22Rv1 (cell line): ENCODE data around the gene CCR4.
"Not testable (repeated sequence)": the region's sequence is repeated elsewhere in the genome, so short reads cannot be mapped to it uniquely, and the experiment has no call there.

Experiments used
- H3K27ac ChIP-seq: fragments of 450-650 bp; 2 replicates; pipeline ENCODE4 v1.5.1; 2017
- CTCF ChIP-seq: fragments of 450-650 bp; IDR thresholded peaks from 2 replicates; pipeline ENCODE4 v1.5.1; 2017; ENCODE audit warnings: mild to moderate bottlenecking
- ZFX ChIP-seq: fragments of 450-650 bp; IDR thresholded peaks from 2 replicates; pipeline ENCODE4 v1.6.1; 2017; ENCODE audit warnings: antibody characterized with exemption, borderline replicate concordance

CCR4 gene

GRCh38 chr3:32951410-32951811, at the start of gene CCR4:
CCR4 (plus strand) TSS chr3:32951644; CDS start chr3:32953423, 1,779 bp downstream.
- no peak within 1 kb of the TSS for H3K27ac ChIP-seq
- no peak for TF ChIP-seq CTCF
- no peak for TF ChIP-seq ZFX

GRCh38 chr3:32902887-32903371, 48.5 kb upstream of the CCR4 start:
- peak; percentile 57 for TF ChIP-seq CTCF
- not testable (repeated sequence) for H3K27ac ChIP-seq

GRCh38 chr3:32903953-32904352, 47.5 kb upstream of the CCR4 start:
- TF ChIP-seq ZFX: no peak
- TF ChIP-seq CTCF: no peak
- no peak overlapping the region for H3K27ac ChIP-seq

GRCh38 chr3:32909999-32910398, 41.4 kb upstream of the CCR4 start:
- no peak for TF ChIP-seq CTCF
- TF ChIP-seq ZFX: no peak
- H3K27ac ChIP-seq: no peak overlapping the region

- no peak for TF ChIP-seq ZFX
- no peak for TF ChIP-seq CTCF
- H3K27ac ChIP-seq: no peak overlapping the region
Measured at GRCh38 chr3:32910954-32911353, 40.5 kb upstream of the CCR4 start.

GRCh38 chr3:32912046-32912445, 39.4 kb upstream of the CCR4 start:
- TF ChIP-seq ZFX: no peak
- no peak for TF ChIP-seq CTCF
- H3K27ac ChIP-seq: no peak overlapping the region

GRCh38 chr3:32913790-32914446, 37.5 kb upstream of the CCR4 start:
- no peak overlapping the region for H3K27ac ChIP-seq
- no peak for TF ChIP-seq ZFX
- TF ChIP-seq CTCF: peak; percentile 40
